Fibroblast of skin of left biceps (primary cell): ENCODE measurements around the gene PCNX2.
"Not testable (repeated sequence)": the region's sequence is repeated elsewhere in the genome, so short reads cannot be mapped to it uniquely, and the experiment has no call there.

Experiments
- DNase-seq, 2 experiments: peaks; one replicate each; pipeline ENCODE4 v3.0.0-alpha.2; 2013; ENCODE audit warnings: low read depth in 2 of 2

The PCNX2 gene

DNA sequence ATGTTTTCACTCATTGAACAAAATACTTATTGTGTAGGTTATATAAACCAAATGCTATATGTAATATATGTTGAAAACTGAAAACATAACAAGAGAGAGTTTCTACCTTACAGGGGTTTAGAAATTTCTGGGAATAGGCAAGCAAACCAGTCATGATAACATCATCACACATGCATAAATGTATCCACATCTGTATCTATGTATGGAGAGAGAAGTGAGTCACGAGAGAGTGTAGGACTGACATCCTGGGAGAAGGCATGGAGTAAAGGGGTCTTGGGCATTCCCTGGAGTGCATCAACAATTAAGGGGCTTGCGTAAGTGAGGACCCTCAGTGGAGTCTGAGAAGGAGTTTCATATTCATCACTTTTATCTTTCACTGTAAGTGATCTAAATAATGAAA, 65.5 kb downstream of the PCNX2 start:
- DNase-seq: no peak

DNA sequence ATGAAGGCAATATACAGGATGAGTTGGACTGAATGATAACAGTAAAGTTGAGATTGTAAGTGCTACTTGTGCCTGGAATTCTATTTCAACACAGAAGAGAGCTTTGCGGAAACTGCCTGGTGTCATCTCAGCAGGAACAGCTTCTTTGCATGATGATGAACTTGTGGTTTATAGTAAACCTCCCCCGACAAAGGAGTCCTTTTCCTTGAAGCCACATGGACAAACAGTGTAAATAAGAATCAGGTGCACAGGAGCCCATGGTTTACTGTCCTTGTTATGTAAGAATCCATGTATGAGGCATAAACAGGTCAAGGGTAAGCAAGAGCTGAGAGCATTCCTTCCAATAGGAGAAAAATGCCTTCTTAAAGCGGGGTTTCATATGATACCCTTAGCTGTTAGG, 66.2 kb downstream of the PCNX2 start:
- no peak for DNase-seq

DNA sequence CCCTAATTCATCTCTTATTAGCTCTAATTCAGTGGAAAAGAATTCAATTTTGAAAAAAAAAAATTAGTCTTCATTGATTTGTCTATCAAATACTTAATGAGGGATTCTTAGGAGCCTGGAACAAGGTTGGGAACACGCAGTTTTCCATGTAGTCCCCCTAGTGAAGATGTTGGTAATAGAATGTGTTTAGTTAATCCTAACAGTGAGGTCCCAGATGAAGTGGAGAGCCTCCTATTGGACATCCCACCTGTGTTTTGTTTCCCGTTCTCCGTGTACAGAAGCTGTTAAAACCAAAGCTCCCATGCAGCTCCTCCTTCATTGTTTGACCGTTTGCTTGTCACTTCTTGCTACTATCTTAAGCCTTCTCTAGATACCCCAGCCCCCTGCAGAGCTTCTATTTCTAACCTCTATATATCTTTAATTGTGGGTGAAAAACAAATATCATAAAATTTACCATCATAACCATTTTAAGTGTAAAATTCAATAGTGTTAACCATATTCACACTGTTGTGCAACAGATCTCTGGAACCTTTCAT, 67.5 kb downstream of the PCNX2 start:
- no peak for DNase-seq

DNA sequence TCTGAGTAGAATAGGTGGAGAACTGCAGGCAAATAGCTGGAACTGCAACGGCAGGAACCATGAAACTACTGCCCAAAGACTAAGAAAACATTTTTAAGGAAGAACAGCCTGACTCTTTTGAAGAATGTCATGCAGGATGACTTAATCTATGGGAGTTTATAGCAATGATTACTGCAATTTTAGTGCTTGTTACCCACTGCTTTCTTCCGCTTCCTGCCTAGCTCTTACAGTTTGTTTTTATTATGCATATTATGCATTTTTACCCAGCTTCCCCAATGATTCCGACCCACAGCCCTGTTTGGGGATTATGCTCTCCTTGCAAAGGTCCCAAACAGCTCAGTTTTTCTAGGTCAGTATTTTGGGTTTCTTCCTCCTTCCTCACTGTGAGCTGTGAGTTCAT, 71.2 kb downstream of the PCNX2 start:
- DNase-seq: no peak

DNA sequence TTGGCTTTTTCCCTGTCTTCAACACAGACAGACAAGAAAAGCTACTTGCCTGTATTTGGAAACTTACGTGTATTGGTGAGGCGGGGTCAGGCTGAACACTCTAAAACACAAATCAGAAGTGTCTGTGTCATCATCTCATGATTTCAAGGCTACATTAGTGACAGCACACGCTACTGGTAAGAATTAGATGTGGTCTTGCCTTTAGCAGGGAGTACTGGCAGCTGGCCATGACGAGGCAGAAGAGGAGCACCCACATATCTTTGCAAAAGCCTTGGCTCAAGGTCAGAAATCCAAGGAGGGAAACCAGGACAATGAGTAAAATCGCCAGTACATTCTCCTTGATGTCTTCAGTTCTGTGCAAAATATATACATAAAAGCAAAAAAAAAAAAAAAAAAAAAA, 77.7 kb downstream of the PCNX2 start:
- DNase-seq: no peak

DNA sequence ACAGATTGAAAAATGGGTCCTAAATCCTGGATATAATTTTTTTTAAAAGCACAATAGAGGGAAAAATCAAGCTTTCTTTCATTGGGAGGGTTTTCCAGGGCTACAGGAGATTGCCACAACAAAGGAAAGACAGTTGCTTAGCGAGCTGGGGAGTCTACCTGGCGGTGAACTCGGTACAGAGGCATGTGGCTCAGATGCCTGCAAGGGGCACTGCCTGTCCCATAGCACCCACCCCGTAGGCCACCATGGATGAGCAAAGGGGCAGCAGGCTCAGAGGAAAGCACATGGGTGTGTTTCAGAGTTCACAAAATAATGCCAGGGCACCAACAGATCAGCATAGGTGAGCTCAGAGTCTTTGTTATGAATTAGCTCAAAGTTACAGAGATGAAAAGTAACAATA, 79.5 kb downstream of the PCNX2 start:
- no peak for DNase-seq

DNA sequence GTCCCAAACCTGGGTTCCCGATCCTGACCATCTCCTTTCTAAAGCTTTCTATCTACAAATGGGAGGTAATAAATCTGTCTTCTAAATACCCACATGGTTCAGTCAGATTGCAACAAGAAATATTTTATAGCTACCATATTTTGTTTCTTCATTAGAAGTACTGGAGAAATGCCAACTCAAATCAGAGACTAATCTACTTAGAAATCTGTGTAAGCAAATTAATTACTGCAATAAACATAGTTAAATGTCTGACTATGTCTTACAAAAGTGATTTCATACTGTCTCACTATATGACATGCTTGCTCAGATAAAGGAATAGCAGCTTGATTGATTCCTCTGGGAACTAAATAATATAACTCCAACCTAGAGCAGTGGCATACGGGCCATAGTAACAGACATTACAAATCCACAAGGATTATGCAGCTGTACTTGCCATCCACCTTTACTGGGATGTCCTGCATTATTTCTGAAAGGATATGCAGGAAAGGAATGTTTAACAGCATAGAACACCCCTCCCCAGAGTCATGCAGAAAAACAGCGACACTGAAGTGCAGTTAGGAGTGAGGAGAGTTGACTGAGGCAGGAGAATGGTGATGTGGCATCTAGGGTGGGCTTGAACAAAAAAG, 80.3 kb downstream of the PCNX2 start:
- no peak for DNase-seq

DNA sequence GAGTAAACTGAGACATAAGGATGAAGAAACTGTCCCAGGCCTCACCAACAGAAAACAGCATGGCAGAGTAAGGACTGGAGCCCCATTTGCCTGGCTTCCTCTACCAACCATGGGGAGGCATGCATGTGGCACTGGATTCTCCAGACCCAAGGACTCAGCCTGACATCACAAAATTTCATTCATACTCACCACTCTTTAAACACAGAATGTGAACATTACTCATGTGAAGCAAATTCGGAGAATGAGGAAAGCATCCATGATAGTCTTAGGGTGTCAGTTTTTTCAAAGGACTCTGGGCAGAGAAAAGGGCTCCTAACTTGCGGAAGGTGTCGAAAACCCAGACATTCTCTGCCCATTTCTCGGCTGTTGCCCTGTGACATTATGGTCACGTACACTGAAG, 83.9 kb downstream of the PCNX2 start:
- DNase-seq: no peak

DNA sequence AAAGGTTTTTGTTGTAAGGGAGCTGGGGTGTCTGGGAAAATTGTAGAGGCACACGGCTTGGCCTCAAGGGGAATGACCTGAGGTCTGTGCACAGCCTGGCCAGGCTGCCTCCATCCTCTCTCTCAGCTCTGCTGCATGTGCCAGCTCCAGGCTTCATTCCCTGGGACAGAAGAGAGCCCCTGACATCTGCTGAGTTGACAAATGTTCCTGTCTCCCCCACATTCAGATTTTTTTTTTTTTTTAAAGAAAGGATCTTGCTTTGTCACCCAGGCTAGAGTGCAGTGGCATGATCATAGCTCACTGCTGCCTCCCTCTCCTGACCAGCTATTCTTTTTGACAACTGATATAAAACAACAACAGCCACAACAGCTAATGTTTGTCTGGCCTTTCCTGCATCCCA, 84.4 kb downstream of the PCNX2 start:
- no peak for DNase-seq

DNA sequence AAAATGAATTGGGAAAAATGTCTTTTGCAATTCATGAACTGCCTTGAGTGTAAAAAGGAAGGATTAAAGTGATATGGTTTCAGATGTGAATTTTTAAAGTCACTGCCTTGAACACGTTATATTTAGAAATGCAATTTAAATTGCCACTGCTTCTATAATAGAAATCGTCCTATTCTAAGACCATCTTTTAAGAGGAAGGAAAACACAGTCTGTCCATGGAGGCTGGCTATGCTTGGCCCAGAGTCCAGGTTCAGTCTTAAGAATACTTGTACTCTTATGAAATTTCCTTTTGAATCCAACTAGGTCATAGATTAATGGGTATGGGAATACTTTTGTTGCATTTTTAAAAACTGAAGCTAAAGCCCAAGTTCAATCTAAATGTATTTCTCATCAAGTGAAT, 86.0 kb downstream of the PCNX2 start:
- DNase-seq: no peak

DNA sequence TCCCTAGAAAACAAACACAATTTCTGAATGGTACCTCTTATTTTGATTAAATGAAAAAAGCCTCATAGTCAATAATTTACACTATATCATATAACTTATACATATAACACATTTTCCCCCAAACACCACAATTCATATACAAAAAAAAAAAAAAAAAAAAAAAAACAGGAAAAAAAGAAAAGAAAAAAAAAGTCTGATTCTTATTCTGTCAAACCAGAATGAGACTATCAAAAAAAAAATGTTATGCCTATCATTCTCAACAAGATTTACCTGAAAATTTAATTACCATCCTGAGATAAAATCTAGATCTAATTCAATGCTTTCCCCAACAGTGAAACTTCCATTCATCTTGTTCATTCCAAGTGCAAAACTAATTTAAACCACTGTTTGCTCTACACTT, 86.8 kb downstream of the PCNX2 start:
- DNase-seq: no peak

DNA sequence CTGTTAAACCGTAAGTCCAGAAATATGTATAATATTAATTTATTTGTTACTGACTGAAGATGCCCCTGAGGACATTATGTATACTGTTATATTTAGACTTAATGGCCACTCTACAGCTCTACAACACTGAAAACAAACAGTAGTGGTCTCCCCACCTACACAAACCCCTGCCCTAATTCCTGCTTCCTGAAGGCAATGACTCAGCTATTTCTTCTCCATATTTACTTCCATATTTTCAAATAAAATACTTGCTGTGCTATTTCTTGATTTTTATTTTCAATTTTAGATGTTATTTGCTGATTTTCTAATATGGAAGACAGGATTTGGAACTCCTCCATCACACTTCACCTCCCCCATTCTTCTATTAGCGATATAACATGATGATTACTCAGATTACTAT, 97.6 kb downstream of the PCNX2 start:
- DNase-seq: no peak

DNA sequence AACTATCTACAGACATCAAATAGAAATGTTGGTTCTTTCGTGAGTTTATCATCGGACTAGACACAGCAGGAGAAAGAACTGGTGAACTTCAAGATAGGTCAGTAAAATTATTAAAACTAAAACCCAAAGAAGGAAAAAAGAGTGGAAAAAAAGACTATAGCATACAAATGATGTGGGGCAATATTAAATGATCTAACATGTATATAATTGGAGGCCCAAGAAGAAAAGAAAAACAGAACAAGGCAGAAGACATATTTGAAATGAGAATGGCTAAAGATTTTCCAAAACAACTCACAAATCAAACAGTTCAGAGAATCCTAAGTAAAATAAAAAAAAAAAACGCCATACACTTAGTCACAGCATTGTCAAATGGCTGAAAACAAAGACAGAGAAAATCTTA, 101.8 kb downstream of the PCNX2 start:
- no peak for DNase-seq

DNA sequence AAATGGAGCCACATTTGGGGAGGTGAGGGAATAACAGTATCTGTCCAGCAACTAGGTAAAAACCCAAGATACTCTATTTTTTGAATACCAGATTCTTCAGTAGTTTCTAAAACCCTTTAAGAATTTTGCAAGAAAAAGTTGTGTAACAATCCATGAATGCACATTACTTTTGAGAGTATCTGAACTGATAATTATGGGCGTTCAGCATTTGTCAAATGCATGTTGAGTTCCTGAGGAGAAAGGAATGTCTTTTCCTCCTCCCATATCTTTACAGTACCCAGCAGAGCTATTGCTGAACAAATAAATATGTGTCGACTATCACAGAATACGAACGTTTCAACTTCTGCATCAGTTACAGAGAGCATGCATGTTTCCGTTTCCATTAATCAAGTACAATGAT, 104.5 kb downstream of the PCNX2 start:
- no peak for DNase-seq

DNA sequence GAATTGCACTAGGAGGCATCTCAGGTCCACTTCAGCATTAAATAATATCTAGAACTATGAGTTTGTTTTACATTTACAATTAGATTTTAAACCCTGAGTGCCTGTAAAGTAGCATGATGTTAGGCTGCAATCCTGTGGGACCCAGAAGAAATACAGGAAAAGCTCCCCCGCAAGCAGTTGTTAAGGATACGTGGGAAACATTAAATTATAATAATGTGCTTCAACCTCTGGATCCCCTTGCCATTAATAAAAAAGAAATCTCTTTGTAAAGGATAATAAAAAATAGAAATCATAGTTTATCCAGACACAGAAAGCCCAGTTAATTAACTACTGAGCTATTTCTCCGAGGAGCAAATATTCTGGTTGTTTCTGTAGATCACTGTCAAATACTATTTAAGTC, 106.0 kb downstream of the PCNX2 start:
- DNase-seq: no peak

DNA sequence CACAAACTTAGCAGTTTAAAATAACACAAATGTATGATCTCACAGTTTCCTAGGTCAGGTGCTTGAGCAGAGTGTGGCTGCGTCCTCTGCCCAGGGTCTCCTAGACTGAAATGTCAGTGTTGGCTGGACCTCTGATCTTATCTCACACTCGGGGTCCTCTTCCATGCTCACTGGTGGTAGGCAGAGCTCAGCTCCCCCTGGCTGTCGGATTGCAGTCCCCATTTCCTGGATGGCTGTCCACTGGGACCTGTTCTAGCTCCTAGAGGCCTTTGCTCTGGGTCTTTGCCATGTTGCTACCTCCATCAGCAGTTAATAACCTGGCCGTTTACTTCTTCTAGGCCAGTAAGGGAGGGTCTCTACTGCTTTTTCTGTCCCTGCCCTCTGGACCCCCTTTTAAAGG, 107.5 kb downstream of the PCNX2 start:
- DNase-seq: no peak

DNA sequence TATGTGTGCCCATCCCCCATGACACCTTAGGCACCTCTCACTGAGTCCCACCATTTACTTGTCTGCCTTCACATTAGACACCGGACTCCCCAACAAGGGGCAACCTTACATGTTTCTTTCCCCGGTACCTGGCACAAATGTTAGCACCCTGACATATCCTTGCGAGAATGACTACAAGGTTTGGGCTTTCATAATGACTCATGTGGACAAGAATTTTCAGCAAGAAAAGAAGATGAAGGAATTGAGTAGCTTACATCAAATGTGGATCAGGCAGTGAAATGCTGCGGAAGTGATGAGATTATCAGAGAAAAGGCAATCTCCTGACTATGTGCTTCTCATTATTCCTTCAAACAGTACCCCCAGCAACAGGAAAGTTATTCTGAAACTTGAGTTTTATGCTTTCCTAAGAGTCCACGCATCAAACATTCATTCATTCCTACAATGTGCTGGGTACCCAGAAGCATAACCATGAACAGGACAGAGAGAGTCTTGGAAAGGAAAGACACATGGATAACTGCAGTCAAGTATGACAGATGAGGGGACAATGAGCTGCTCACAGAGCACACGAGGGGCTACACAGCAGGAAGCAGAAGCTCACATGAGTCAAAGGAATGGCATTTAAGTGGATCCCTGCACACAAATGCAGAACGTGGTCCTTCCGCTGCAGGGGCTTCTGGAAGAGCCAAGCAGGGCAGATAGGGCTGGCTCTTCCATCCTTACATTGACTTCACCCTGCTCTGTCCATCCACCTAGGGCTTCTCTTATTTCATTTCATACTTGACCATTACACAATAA, 112.1 kb downstream of the PCNX2 start:
- DNase-seq: no peak

DNA sequence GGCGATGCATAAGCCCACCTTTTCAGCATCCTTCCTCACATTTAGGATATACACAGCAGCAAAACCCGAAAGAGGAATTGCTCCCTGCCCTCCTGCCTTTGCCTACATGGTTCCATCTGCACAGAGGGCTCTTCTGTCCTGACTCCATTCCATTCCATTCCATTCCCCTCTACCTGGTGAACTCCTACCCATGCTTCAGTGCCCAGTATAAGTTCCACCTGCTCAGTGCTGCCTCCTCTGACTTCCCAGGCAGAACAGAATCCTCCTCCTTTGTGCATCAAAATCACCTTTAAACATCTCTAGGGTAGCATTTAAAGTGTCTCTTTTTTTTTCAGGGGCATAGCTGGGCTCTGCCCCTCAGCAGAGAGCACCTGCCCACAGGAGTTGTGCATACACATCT, 112.9 kb downstream of the PCNX2 start:
- DNase-seq: no peak

DNA sequence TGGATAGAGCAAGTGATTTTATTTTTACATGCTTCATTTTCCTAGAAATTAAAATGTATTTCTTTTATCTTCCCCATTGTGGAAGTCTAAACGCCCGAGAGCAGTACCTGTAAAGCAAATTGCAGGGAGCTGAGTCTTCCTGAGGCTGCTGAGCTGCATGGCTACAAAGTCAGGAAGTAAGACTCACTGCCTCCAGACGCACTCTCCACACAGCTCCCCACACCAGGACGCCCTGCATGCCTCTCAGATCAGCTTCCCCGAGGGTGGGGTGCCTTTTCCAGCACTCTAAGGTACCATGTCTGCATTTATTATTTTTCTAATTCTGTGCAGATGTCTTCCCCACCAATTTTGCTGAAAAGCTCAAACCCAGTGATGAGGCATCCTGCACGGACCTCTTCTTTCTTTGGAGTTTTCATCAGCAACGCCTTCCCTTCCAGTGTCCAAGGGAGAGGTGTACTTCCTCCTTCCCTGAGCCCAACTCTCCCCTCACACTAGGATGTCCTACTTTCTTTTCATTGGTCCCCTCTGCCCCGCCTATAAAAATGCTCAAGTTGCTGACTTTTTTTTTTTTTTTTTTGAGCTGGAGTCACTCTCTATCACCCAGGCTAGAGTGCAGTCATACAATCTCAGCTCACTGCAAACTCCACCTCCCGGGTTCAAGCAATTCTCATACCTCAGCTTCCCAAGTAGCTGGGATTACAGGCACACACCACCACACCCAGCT, 114.7 kb downstream of the PCNX2 start:
- no peak for DNase-seq

DNA sequence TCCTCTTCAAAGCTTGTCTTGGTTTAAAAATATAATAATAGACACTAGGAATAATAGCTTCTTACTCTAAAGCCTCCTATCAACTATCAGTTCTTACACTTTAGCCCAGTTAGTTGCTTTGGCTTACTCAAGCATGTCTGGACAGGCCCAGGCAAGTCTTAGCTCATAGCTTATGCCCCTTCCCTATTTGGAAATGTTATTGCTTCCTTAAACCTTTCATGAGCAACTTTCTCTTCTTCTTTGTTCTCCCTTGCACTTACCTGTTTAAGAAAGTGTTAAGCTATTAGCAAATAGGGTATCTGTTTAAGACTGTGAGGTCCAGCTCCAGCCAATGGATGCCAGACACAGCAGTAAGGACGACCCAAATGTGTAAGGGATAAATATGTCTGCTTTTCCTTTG, 115.9 kb downstream of the PCNX2 start:
- DNase-seq: not testable (repeated sequence)

DNA sequence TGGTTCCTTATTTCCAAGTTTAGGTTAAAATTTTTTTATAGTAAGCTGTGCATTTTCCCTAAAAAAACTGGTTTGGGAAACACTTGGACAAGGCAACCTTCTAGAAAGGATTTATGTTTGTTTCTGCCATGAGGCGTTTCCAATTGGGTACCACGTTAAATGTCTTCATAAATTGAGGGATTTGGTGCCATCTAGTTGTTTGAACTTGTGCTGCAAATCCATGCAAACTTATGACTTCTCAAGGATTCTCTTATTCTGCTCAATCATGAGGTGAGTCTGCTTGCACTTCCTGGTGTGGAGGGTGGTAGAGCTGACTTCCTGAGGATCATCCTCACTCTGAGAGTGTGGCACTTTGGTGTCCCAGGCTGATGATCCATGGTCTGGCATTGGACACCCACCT, 123.3 kb downstream of the PCNX2 start:
- no peak for DNase-seq

DNA sequence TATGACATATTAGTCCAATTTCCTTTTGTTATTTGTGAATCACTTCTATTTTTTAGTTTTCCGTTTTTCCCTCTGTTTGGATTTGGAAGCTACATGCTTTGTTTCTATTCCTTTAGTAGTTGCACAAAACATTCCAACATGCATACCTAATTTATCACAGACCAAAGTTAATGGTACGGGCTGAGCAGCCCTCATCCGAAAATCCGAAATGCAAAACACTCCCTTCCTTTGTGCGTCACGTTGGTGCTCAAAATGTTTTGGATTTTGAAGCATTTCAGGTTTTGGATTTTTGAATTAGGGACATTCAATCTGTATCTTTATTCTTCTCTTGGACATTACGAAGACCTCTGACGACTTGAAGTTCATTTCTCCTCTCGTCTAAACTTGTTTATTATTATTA, 124.8 kb downstream of the PCNX2 start:
- no peak for DNase-seq

DNA sequence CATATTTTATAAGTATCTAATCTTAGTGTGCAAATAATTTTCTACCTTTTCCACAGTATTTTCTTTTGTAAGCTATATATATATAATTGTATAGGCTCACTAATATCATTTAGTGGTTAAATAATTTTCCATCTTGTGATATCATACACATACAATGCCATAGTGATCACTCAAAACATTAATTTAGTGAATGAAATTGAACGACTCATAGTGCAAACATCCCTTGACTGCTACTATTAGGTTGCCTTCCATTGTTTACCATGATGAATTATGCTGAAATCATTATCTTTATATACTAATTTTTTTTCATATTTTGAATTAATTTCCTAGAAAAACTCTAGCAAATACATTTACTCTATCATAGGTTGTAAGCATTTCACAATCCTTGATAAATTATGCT, 127.1 kb downstream of the PCNX2 start:
- no peak for DNase-seq
